ENCODE data around the gene BTBD16.

DNA sequence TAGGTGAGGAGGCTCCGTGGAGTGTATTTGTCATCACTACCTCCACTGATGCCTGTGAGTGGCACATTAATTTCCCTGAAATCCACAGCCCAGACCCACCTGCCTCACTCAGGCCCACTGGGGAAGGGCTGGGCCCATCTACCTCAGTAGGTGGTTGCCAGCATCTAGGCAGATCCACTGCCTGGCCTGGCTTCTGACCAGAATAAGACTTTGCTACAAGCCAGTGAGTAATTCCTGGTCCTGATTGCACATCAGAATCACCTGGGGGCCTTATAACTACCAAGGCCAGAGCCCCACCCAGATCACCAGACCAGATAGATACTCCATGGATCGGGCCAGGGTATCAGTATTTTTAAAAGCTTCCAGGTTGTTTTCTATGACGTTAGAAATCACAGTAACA lies 65.9 kb downstream of the BTBD16 start:
- TF ChIP-seq POLR2AphosphoS5 (IDR thresholded peaks at IDR 0.05) (no peak), POLR2A (IDR thresholded peaks at IDR 0.05) (no peak)

All from transverse colon (tissue), 3 donors.